ENCODE measurements around the gene GRAMD4.

DNA sequence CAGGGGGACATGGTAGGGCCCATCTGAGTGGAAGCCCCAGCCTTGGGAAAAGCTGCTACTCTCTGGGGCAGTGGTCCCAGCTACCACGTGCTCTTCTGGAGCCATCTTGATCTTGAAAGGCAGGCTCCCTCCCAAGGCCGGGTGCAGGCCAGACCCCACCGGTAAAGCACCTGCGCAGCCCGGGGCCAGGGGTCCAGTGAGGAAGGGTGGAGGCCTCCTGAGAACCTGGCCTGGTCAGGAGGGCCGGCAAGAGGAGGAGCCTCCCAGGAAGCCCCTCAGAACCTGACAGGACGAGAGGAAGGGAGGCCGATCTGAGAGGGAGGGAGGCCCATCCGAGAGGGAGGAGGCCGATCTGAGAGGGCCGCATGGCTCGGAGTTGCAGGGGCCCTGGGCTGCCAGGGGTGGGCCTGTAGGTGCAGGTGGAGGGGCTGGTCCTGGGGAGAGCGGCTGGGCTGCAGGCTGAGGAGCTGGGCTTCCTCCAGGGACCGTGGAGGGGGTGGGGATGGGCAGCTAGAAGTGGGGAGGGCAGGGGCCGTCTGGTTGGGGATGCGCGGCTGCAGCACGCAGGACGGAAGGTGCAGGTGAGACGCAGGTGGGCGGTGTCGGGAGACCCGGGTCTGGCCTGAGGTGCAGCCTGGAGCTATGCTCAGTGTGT lies 529 bp downstream of the GRAMD4 start:
- TF ChIP-seq, protein P1, sequence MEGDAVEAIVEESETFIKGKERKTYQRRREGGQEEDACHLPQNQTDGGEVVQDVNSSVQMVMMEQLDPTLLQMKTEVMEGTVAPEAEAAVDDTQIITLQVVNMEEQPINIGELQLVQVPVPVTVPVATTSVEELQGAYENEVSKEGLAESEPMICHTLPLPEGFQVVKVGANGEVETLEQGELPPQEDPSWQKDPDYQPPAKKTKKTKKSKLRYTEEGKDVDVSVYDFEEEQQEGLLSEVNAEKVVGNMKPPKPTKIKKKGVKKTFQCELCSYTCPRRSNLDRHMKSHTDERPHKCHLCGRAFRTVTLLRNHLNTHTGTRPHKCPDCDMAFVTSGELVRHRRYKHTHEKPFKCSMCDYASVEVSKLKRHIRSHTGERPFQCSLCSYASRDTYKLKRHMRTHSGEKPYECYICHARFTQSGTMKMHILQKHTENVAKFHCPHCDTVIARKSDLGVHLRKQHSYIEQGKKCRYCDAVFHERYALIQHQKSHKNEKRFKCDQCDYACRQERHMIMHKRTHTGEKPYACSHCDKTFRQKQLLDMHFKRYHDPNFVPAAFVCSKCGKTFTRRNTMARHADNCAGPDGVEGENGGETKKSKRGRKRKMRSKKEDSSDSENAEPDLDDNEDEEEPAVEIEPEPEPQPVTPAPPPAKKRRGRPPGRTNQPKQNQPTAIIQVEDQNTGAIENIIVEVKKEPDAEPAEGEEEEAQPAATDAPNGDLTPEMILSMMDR (IDR thresholded peaks at IDR 0.05), result no peak
- no peak for TF ChIP-seq POLR2A (IDR thresholded peaks at IDR 0.05)

All from uterus (tissue), 2 donors.